GM23248 (cell line): ENCODE measurements around the gene PABPC1L. TPM values are rescaled to one million over a fixed set of nuclear protein-coding genes. Genes with fewer than 3 reads are reported as not detected.

ENCODE experiments used
- DNase-seq: peaks from one replicate; pipeline ENCODE4 v3.0.0-alpha.2; 2015
- H2AFZ ChIP-seq: fragments of 200-600 bp; sonication (generic); 2 replicates; pipeline ENCODE4 v1.6.1; 2016; ENCODE audit warnings: antibody characterized with exemption
- H3F3A ChIP-seq: fragments of 200-600 bp; sonication (generic); 2 replicates; pipeline ENCODE4 v1.6.1; 2016; ENCODE audit warnings: mild to moderate bottlenecking, antibody characterized with exemption, mixed run types; ENCODE audit not compliant: insufficient read depth
- H3K27ac ChIP-seq: fragments of 200-600 bp; sonication (generic); 2 replicates; pipeline ENCODE4 v1.5.1; 2016; ENCODE audit warnings: mild to moderate bottlenecking
- H3K27me3 ChIP-seq: fragments of 200-600 bp; sonication (generic); replicated peaks from 2 replicates; pipeline ENCODE4 v1.6.1; 2016; ENCODE audit warnings: mild to moderate bottlenecking; ENCODE audit not compliant: insufficient read depth
- H3K36me3 ChIP-seq: fragments of 200-600 bp; sonication (generic); 2 replicates; pipeline ENCODE4 v1.6.1; 2016; ENCODE audit warnings: low read depth, mild to moderate bottlenecking
- H3K4me1 ChIP-seq: fragments of 200-600 bp; sonication (generic); 2 replicates; pipeline ENCODE4 v1.6.1; 2016; ENCODE audit warnings: mild to moderate bottlenecking; ENCODE audit not compliant: insufficient read depth
- H3K4me2 ChIP-seq: fragments of 200-600 bp; sonication (generic); one replicate; pipeline ENCODE4 v1.6.1; 2016; ENCODE audit warnings: mild to moderate bottlenecking; ENCODE audit not compliant: unreplicated experiment
- H3K4me3 ChIP-seq: fragments of 200-600 bp; sonication (generic); 2 replicates; pipeline ENCODE4 v1.5.1; 2016; ENCODE audit warnings: mild to moderate bottlenecking
- H3K79me2 ChIP-seq: fragments of 200-600 bp; sonication (generic); 2 replicates; pipeline ENCODE4 v1.6.1; 2016; ENCODE audit warnings: mild to moderate bottlenecking; ENCODE audit not compliant: insufficient read depth
- H3K9ac ChIP-seq: fragments of 200-600 bp; sonication (generic); 2 replicates; pipeline ENCODE4 v1.6.1; 2016; ENCODE audit warnings: mild to moderate bottlenecking
- H3K9me2 ChIP-seq: fragments of 200-600 bp; sonication (generic); 2 replicates; pipeline ENCODE4 v1.6.1; 2016; ENCODE audit warnings: mixed run types, mild to moderate bottlenecking, moderate library complexity; ENCODE audit not compliant: insufficient read depth
- H3K9me3 ChIP-seq: fragments of 200-600 bp; sonication (generic); one replicate; pipeline ENCODE4 v1.6.1; 2017; ENCODE audit warnings: low read depth
- H4K20me1 ChIP-seq: fragments of 200-600 bp; sonication (generic); 2 replicates; pipeline ENCODE4 v1.6.0; 2016; ENCODE audit not compliant: insufficient read depth
- EZH2 ChIP-seq: fragments of 200-600 bp; sonication (generic); IDR thresholded peaks from 2 replicates; pipeline ENCODE4 v1.6.1; 2018; ENCODE audit warnings: antibody characterized with exemption, mild to moderate bottlenecking; ENCODE audit not compliant: insufficient read depth, poor library complexity, severe bottlenecking
- EZH2phosphoT487 ChIP-seq: fragments of 200-600 bp; sonication (generic); IDR thresholded peaks from 2 replicates; pipeline ENCODE4 v1.6.1; 2018; ENCODE audit warnings: antibody characterized with exemption, moderate library complexity, mild to moderate bottlenecking, low read depth; ENCODE audit not compliant: insufficient read depth
- WGBS, 2 experiments: methylation state at CpG; one replicate each; pipeline ENCODE4 v1.1.6; 2015 to 2017; ENCODE audit warnings: low lambda C conversion rate in 2 of 2, low coverage in 1 of 2; ENCODE audit errors: missing lambda C conversion rate in 2 of 2; 5-methylcytosine and 5-hydroxymethylcytosine counted together
- in situ Hi-C: fragments of 300-500 bp; cut with MboI; formaldehyde crosslinking; loops from 2 replicates; pipeline ENCODE4 v1.15.0; 2020
- polyA plus RNA-seq: library from polyadenylated mRNA; unstranded; fragments of >200 nt; fragmentation: Nextera tagmentation; extraction: Ambion mirVana; gene quantifications from 2 replicates; pipeline ENCODE4 v1.2.1, GENCODE V29; 2016
- total RNA-seq: library from RNA; depleted of rRNA; stranded (reverse); fragments of >200 nt; shearing (Covaris generic); gene quantifications from 2 replicates; pipeline ENCODE4 v1.2.3, GENCODE V29; 2014

Gene PABPC1L
- total and polyA plus RNA-seq, 2 experiments from 2014 or later = 5.9 to 10.4 TPM

DNA sequence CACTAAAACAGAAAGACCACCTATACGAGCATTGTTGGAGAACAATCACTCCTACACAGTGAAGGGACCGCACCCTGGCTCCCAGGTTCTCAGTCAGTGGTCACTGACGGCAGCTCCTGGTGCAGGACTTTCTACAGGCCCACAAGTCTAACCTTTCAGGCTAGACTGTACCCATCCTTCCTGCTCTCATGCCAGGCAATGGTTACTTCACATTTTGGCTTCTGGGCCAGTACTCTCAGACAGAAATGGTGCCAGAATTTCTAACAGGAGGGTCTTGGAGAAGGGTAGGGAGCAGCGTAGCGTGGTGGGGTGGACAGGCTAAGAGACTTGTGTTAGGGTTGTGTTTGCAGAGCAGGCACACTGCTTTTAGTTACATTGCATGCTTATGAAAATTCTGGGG lies 38.2 kb downstream of the PABPC1L start:
- Histone ChIP-seq H3K9ac (no peak overlapping the region), H3K4me1 (no peaks in the 10 kb centered on the region), H2AFZ (no peak overlapping the region), H3K4me3 (no peak overlapping the region), H3K27me3 (no peaks in the 10 kb centered on the region), H3F3A (peaks cover 26% of the 10 kb centered on the region; the same call in 1 of the 2 replicates), H3K9me2 (no peaks in the 10 kb centered on the region), H3K9me3 (no peaks in the 10 kb centered on the region), H3K36me3 (peaks cover 57% of the 10 kb centered on the region), H4K20me1 (no peaks in the 10 kb centered on the region), H3K27ac (no peak overlapping the region), H3K4me2 (no peak overlapping the region), H3K79me2 (peaks cover 14% of the 10 kb centered on the region)
- in situ Hi-C loops = no loop called here
- 67 to 75% methylated on average over 5 of the region's 5 CpGs for WGBS, 2 experiments
- no peak for DNase-seq
- TF ChIP-seq EZH2 (no peak), EZH2phosphoT487 (no peak)

DNA sequence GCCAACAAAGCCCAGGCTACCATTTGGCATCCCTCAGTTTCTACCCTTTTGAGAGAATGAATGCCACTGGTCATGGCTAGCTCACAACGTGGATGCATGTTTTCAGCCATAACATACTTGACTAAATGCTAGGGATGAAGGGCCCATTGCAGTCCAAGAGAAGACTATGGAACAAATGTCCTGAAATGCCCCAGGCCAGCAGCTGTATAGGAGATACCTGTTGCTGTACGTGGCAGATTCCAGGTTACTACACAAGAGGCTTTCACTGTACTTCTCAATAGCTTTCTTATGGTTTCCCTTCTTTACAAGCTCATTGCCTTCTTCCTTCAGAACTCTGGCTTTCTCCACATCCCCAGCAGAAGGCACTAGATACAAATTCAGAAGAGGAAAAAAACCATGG lies 38.7 kb downstream of the PABPC1L start:
- H2AFZ ChIP-seq = no peak overlapping the region
- no peaks in the 10 kb centered on the region for H3K9me2 ChIP-seq
- no peak overlapping the region for H3K27ac ChIP-seq
- in situ Hi-C loops = no loop called here
- peaks cover 18% of the 10 kb centered on the region for H3K79me2 ChIP-seq
- no peak overlapping the region for H3K4me2 ChIP-seq
- no peaks in the 10 kb centered on the region for H3K9me3 ChIP-seq
- 34 to 50% methylated on average over 2 of the region's 2 CpGs for WGBS, 2 experiments
- H3K4me3 ChIP-seq = no peak overlapping the region
- H4K20me1 ChIP-seq = no peaks in the 10 kb centered on the region
- peaks cover 55% of the 10 kb centered on the region for H3K36me3 ChIP-seq
- H3K9ac ChIP-seq = no peak overlapping the region
- TF ChIP-seq EZH2 (no peak), EZH2phosphoT487 (no peak)
- no peaks in the 10 kb centered on the region for H3K27me3 ChIP-seq
- H3F3A ChIP-seq = peaks cover 26% of the 10 kb centered on the region; the same call in 1 of the 2 replicates
- no peaks in the 10 kb centered on the region for H3K4me1 ChIP-seq
- no peak for DNase-seq

DNA sequence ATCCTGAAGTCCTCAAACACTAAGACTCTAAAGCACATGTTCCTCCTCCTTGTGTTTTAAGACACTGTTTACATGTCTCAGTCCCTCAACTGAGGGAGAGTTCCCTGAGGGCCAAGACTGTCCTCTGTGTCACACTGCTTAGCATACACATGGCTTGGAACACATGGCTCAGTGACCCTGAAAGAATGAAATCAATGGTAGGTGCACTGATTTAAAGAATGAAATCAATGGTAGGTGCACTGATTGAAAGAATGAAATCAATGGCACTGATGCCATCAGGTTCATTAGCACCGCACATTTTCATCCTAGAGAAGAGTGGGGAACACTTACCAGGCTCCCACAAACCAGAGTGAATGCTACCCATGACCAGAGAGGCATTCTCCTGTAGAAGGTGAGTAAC lies 40.5 kb downstream of the PABPC1L start:
- Histone ChIP-seq H2AFZ (no peak overlapping the region), H3F3A (peaks cover 12% of the 10 kb centered on the region; the same call in 1 of the 2 replicates), H3K4me1 (no peaks in the 10 kb centered on the region), H3K4me2 (no peak overlapping the region), H3K79me2 (peaks cover 36% of the 10 kb centered on the region), H3K27ac (no peak overlapping the region), H3K27me3 (no peaks in the 10 kb centered on the region), H3K9me3 (no peaks in the 10 kb centered on the region), H3K9ac (no peak overlapping the region), H3K4me3 (no peak overlapping the region), H4K20me1 (no peaks in the 10 kb centered on the region), H3K36me3 (peaks cover 52% of the 10 kb centered on the region), H3K9me2 (no peaks in the 10 kb centered on the region)
- 90 to 100% methylated on average over 1 of the region's 1 CpG for WGBS, 2 experiments
- no peak for DNase-seq
- no peak for TF ChIP-seq EZH2
- no peak for TF ChIP-seq EZH2phosphoT487
- in situ Hi-C loops = no loop called here

DNA sequence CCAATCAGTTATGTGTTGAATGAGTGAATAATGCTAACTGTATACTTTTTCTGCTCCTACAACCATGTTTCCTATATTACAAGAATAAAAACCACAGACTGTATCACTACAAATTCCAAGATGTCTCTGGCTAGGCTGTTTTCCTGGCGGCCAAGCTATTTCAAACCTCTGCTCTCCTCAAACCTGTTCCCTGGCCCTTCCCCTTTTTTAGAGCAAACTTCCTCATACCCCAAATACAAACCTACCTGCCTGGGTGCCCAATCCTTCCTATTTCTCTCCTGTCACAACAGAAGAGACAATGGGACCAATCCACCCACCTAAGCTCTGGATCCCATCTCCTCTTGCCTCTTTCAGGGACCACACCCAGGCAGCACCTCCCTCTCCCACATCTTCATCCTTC lies 42.9 kb downstream of the PABPC1L start:
- Histone ChIP-seq H3K27ac (no peak overlapping the region), H3K9ac (no peak overlapping the region), H3K9me3 (no peaks in the 10 kb centered on the region), H3F3A (peaks cover 11% of the 10 kb centered on the region; the same call in 1 of the 2 replicates), H3K27me3 (no peaks in the 10 kb centered on the region), H3K4me2 (no peak overlapping the region), H2AFZ (no peak overlapping the region), H3K4me1 (no peaks in the 10 kb centered on the region), H3K9me2 (no peaks in the 10 kb centered on the region), H3K36me3 (peaks cover 41% of the 10 kb centered on the region), H3K79me2 (peaks cover 59% of the 10 kb centered on the region), H4K20me1 (no peaks in the 10 kb centered on the region), H3K4me3 (no peak overlapping the region)
- TF ChIP-seq EZH2 (no peak), EZH2phosphoT487 (no peak)
- 77 to 93% methylated on average over 1 of the region's 1 CpG for WGBS, 2 experiments
- DNase-seq = no peak
- in situ Hi-C loops = no loop called here

DNA sequence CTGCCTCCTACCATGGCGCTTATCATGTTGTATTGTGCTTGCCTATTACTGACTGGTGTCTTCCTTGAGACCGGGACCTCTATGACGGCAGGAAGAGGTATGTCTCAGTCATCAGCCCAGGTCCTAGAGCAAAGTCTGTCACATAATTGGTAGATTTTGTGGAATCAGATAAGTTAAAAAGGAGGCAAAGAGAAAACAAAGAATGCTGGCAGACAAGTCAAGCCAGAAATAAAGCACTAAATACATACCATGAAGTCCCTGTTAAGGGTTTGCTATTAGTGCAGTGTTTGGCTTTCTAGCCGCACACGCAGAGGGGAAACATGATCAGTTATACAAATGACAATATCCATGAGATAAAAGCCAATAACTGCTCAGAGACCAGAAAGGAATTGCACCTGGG lies 44.4 kb downstream of the PABPC1L start:
- 98 to 100% methylated on average over 5 of the region's 5 CpGs for WGBS, 2 experiments
- H3K9me3 ChIP-seq = no peaks in the 10 kb centered on the region
- no peak overlapping the region for H3K4me3 ChIP-seq
- H3K36me3 ChIP-seq = peaks cover 41% of the 10 kb centered on the region
- H3K4me1 ChIP-seq = peaks cover 10% of the 10 kb centered on the region
- TF ChIP-seq EZH2phosphoT487 (no peak), EZH2 (no peak)
- no peak overlapping the region for H2AFZ ChIP-seq
- no peaks in the 10 kb centered on the region for H3K9me2 ChIP-seq
- no peak for DNase-seq
- H3K79me2 ChIP-seq = peaks cover 70% of the 10 kb centered on the region
- H3K9ac ChIP-seq = no peak overlapping the region
- in situ Hi-C loops = no loop called here
- no peak overlapping the region for H3K4me2 ChIP-seq
- H3K27me3 ChIP-seq = no peaks in the 10 kb centered on the region
- H3K27ac ChIP-seq = no peak overlapping the region
- peaks cover 8% of the 10 kb centered on the region for H4K20me1 ChIP-seq
- peaks cover 22% of the 10 kb centered on the region for H3F3A ChIP-seq
